ENCODE measurements around the gene NGEF. TPM values are rescaled to one million over a fixed set of nuclear protein-coding genes. Genes with fewer than 3 reads are reported as not detected.
A peak's percentile ranks its signal among the peaks of the same experiment; 100 is the strongest.

The NGEF gene
- total RNA-seq, 2 donors from 2014 or later, result not detected

DNA sequence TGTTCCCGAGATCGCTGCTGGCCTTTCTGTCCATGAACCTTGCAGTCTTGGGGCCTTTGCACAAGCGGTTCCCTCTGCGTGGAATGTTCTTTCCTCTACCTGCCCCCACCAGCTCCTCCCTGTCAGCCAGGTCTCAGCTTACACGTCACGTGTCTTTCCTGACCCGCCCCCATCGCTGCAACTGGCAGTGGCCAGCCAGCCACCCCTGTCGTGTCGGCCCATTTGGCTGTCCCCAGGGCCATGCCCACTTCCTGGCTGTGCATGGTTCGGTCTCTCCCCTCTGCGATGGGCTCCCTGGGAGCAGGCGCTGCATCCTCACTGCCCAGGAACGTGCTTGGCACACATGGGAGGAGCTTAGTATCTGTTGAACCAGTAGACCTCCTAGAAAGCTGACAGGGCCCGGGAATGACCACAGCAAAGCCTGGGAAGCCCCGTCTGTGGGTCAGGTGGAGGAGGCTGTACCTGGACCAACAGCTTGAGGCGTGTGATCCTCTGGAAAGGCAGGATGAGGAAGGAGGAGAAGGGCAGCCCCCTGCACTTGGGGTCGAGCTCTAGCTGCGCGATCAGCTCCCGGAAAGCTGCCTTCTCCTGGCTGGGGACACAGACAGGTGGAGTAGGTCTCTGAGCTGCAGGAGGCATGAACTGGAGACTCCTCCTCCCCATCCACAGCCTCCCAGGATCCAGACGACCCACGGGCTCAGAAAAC, 122.0 kb downstream of the NGEF start:
- peak; percentile 35 for DNase-seq (ENCODE audit: low spot score)
- Mint-ChIP-seq H3K36me3 (no peaks in the 10 kb centered on the region), H3K27ac (no peak overlapping the region), H3K27me3 (peaks cover 8 to 15% of the 10 kb centered on the region in 2 donors), H3K4me1 (ENCODE audit: low read depth in 2 of 2) (peaks cover 0 to 5% of the 10 kb centered on the region in 2 donors), H3K4me3 (no peak overlapping the region), H3K9me3 (no peaks in the 10 kb centered on the region)
- no peak for ATAC-seq

DNA sequence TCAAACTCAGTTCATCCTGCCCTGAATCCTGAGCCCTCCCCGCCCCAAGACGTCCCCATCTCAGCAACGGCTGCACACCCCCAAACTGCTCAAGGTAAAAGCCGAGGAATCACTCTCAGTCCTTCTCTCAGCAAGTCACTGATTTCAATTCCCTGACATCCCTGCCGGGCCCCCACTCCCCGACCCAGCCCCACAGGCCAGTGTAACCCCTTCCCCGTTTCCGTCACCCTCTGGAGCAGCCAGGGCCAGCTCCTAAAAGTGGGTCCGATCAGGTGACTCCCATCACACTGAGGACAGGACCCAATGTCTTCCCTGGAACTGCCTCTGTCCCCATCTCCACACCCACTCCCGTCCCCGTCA, 122.5 kb downstream of the NGEF start:
- Mint-ChIP-seq H3K4me1 (ENCODE audit: low read depth in 2 of 2) (peaks cover 0 to 5% of the 10 kb centered on the region in 2 donors), H3K27ac (no peak overlapping the region), H3K27me3 (peaks cover 8 to 16% of the 10 kb centered on the region in 2 donors), H3K4me3 (no peak overlapping the region), H3K36me3 (no peaks in the 10 kb centered on the region), H3K9me3 (no peaks in the 10 kb centered on the region)
- ATAC-seq, result no peak
- peak; percentile 51 for DNase-seq (ENCODE audit: low spot score)

DNA sequence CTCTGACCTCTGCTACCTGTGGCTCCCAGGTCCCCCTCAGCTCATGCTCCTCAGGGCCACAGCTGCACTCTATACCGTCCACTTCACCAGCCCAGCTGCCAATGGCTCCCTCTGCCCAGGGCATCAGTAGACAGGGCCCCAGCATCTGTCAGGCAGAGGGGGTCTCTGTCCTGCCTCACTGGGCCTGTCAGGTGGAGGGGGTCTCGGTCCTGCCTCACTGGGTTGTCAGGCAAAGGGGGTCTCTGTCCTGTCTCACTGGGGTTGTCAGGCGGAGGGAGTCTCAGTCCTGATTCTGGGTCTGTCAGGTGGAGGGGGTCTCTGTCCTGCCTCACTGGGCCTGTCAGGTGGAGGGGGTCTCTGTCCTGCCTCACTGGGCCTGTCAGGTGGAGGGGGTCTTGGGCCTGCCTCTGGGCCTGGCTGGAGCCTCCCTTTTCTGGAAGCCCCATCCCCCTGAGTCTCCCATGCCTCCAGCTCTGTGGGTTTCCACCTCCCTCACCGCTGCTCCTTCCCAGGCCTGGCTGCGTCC, 123.1 kb downstream of the NGEF start:
- Mint-ChIP-seq H3K9me3 (no peaks in the 10 kb centered on the region), H3K4me3 (no peak overlapping the region), H3K36me3 (no peaks in the 10 kb centered on the region), H3K27ac (no peak overlapping the region), H3K27me3 (peaks cover 8 to 16% of the 10 kb centered on the region in 2 donors), H3K4me1 (ENCODE audit: low read depth in 2 of 2) (peaks cover 0 to 5% of the 10 kb centered on the region in 2 donors)
- ATAC-seq (no peak), DNase-seq (ENCODE audit: low spot score) (peak; percentile 52)

DNA sequence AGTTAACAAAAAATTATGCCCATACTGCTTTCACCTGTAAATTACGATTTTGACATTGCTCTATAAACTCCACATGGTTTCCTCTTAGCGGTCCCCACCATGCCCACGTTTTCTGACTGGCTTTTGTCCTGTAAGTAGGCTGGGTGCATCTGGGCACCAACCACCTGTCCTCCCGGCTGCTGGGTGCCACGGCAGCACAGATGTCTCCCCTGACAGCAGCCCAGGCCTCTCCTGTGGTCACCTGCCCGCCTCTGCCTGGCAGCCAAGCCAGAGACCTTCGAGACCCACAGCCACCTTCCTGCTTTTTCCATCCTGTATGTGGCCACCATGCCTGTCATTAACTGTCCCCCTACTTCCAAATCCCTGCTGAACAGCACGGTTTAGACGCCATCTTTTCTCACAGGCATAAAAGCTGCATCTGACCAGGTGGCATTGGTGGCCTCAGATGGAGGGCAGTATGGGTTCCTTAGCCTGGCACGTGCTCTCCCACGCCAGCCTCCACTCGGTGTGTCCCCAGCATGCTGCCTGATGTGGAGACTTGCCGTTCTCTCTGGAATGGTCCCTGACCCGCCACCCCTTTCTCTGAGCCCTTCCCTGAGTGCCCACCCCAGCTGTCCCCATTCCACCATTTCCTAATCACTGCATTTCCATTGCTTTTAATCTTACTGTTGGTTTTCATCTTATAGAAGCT, 124.1 kb downstream of the NGEF start:
- peaks cover 8 to 16% of the 10 kb centered on the region in 2 donors for H3K27me3 Mint-ChIP-seq
- H3K4me3 Mint-ChIP-seq, result no peak overlapping the region
- no peaks in the 10 kb centered on the region for H3K9me3 Mint-ChIP-seq
- H3K4me1 Mint-ChIP-seq (ENCODE audit: low read depth in 2 of 2), result peaks cover 0 to 5% of the 10 kb centered on the region in 2 donors
- no peak overlapping the region for H3K27ac Mint-ChIP-seq
- ATAC-seq, result no peak
- no peaks in the 10 kb centered on the region for H3K36me3 Mint-ChIP-seq
- DNase-seq (ENCODE audit: low spot score), result peak; percentile 35

DNA sequence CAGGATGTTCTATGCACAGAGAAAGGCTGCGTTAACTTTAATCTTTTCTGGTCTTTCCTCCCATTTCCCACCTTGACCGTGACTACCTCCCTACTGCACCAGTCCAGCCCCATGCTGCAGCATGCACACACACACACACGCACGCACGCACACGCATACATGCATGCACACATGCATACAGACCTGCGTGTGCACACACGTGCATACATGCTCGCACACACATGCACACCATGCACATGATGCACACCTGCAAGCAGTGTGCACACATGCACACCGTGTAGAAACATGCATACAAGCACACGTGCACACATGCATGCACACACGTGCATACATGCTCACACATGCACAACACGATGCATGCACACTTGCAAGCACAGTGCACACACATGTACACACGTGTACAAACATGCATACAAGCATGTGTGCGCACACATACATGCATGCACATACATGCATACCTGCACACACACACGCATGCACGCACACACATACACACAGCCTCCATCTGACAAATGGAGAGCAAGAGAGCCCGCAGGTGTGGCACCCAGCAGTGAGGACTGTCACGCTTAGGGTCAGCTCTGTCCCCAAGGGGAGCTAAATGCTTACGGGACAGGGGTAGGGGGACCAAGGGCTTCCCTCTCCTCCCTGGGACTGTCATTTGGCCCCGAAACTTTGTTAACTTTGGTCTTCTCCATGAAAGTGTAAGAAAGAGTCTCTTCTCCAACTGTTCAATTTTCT, 124.8 kb downstream of the NGEF start:
- DNase-seq (ENCODE audit: low spot score), result peak; percentile 6
- peaks cover 8 to 16% of the 10 kb centered on the region in 2 donors for H3K27me3 Mint-ChIP-seq
- no peak for ATAC-seq
- peaks cover 0 to 5% of the 10 kb centered on the region in 2 donors for H3K4me1 Mint-ChIP-seq (ENCODE audit: low read depth in 2 of 2)
- no peak overlapping the region for H3K4me3 Mint-ChIP-seq
- no peaks in the 10 kb centered on the region for H3K9me3 Mint-ChIP-seq
- H3K27ac Mint-ChIP-seq, result no peak overlapping the region
- no peaks in the 10 kb centered on the region for H3K36me3 Mint-ChIP-seq

DNA sequence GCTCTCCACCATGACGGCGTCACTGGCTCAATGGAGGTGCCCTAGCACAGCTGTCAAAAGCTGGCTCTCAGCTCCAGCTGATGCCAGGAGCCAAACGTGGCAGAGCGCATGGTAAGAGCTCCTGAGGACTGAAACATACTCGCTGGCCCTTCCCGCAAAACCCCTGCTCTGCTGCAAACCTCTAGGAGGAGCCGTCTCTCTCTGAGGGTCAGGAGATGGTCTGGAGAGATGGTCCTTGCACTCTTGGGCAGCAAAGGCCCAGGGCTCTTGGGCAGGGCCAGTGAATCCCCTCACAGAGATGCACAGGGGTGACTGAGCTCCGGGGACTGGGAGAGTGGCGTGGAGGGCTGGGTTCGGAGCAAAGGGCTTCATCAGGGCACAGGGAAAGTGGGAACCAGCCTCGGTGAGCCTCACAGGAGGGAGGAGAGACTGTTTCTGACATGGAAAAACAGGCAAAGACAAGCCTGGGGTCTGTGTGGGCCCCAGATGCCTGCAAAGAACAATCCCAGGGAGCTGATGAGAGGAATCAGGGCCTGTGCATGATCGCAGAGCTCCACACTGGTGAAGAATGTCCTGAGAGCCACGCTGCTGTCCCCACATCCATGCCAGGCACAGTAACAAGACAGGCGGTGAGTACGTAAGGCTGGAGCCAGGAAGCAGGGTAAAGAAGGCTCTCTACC, 125.7 kb downstream of the NGEF start:
- Mint-ChIP-seq H3K27me3 (peaks cover 7 to 13% of the 10 kb centered on the region in 2 donors), H3K4me3 (no peak overlapping the region), H3K9me3 (no peaks in the 10 kb centered on the region), H3K36me3 (no peaks in the 10 kb centered on the region), H3K27ac (no peak overlapping the region), H3K4me1 (ENCODE audit: low read depth in 2 of 2) (peaks cover 0 to 5% of the 10 kb centered on the region in 2 donors)
- DNase-seq (ENCODE audit: low spot score) (peak; percentile 40), ATAC-seq (no peak)

DNA sequence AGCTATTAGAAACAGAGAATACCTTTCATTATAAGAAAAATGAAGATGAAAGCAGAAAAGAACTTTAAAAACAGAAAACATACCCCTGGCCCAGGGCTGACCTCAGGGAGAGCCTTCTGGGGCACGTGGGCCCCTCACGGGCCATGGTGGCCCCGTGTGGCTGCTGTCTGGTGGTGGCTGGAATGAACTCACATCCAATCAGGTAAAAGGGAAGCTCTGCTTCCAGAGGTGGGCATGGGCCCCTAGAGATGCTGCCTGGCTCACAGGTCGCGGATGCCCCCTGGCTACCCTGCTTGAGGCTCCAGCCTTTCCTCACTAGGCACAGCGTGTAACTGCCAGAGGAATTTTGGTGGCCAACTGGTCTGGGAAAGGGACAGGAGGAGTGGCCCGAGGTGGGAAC, 126.4 kb downstream of the NGEF start:
- H3K27me3 Mint-ChIP-seq, result peaks cover under 1 to 10% of the 10 kb centered on the region in 2 donors
- H3K36me3 Mint-ChIP-seq, result no peaks in the 10 kb centered on the region
- H3K4me3 Mint-ChIP-seq, result no peak overlapping the region
- H3K9me3 Mint-ChIP-seq, result no peaks in the 10 kb centered on the region
- H3K4me1 Mint-ChIP-seq (ENCODE audit: low read depth in 2 of 2), result peaks cover 0 to 5% of the 10 kb centered on the region in 2 donors
- ATAC-seq, result no peak
- peak; percentile 8 for DNase-seq (ENCODE audit: low spot score)
- no peak overlapping the region for H3K27ac Mint-ChIP-seq

DNA sequence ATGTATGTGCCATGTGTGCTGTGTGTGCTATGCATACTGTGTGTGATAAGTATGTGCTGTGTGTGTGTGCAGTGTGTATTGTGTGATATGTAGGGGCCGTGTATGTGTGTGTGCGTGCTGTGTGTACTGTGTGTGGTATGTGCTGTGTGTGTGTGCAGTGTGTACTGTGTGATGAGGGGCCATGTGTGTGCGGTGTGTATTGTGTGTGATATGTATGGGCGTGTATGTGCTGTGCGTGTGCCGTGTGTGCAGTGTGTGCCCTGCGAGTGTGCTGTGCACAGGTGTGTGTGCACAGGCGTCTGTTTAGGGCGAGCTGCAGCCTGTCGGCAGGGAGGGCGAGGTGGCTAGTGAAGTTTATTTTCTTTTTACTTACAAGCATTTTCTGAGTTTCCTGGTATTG, 126.9 kb downstream of the NGEF start:
- peak; percentile 20 for DNase-seq (ENCODE audit: low spot score)
- Mint-ChIP-seq H3K4me3 (no peak overlapping the region), H3K9me3 (no peaks in the 10 kb centered on the region), H3K27me3 (peaks cover 0 to 9% of the 10 kb centered on the region in 2 donors), H3K4me1 (ENCODE audit: low read depth in 2 of 2) (peaks cover 0 to 5% of the 10 kb centered on the region in 2 donors), H3K36me3 (no peaks in the 10 kb centered on the region), H3K27ac (no peak overlapping the region)
- peak in 1 of 2 donors; percentile 15 for ATAC-seq

DNA sequence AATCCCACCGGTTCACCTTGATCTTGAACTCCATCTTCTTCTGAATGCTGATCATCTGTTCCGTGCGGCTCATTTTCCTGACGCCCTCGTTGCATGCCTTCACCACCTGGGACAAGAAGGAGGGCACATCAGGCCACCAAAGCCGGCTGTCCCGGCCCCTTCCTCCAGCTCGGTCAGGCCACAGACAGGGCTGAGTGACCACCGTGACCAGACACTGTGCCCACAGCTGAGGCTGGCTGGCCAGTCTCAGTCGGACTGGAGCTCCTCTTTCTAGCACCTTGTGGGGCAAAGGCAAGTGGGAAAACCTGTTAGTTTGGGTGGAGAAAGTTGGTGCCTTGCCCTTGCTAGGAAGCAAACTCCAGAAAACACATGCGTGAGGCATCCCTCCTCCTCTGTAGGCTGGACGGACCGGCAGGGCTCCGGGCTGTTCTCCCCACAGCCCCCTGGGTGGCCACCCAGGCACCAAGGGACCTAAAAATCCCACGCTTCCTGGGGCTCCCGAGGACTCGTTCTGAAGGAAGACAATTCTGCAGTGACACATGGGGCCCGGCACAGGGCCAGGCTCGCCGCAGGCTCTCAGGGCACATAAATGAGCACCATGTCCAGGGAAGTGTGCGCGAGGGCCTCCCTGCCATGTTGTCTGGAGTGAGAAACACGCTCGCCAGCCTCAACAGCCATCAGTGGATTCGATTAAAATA, 127.6 kb downstream of the NGEF start:
- H3K4me3 Mint-ChIP-seq, result no peak overlapping the region
- H3K27me3 Mint-ChIP-seq, result peaks cover 0 to 4% of the 10 kb centered on the region in 2 donors
- no peak for ATAC-seq

DNA sequence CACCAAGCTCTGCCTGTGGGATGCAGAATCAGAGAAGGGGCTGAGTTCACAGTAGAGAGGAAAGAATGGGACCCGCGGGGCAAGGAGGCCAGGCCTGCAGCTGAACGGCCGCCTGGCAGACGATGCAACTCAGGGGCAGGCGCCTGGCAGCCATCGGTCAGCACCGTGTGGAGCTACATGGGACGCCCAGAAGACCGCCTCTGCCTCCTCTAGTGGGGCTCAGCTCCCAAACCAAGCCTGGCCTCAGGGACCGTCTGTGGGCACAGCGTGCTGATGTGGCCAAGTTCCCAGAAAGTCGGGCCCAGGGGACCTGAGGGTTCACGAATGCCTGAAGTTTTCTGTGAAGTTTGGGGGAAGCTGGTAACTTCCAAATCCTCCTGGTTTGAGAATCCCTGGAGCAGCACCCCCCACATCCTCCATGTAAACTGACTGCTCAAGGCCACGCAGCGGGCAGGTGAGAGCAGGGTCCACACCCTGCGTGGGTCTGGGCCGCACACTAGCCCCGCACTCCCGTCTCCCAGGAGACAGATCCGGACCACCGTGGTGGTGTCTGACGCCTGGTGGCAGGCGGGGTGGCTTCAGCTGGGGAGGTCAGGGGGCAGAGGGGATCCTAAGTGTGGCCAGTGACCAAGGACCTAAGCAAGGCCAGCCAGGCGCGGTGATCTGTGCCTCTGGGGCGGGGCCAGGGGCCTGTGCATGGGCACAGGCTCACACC, 128.3 kb downstream of the NGEF start:
- ATAC-seq, result no peak
- no peaks in the 10 kb centered on the region for H3K9me3 Mint-ChIP-seq
- DNase-seq (ENCODE audit: low spot score), result peak; percentile 34
- no peaks in the 10 kb centered on the region for H3K4me1 Mint-ChIP-seq (ENCODE audit: low read depth in 2 of 2)
- H3K27ac Mint-ChIP-seq, result no peak overlapping the region
- H3K27me3 Mint-ChIP-seq, result peaks cover 0 to 2% of the 10 kb centered on the region in 2 donors
- no peak overlapping the region for H3K4me3 Mint-ChIP-seq
- no peaks in the 10 kb centered on the region for H3K36me3 Mint-ChIP-seq

More for the DNA sequence above, 127.6 kb downstream of the NGEF start:
- Mint-ChIP-seq H3K36me3 (no peaks in the 10 kb centered on the region), H3K27ac (no peak overlapping the region), H3K4me1 (ENCODE audit: low read depth in 2 of 2) (no peaks in the 10 kb centered on the region), H3K9me3 (no peaks in the 10 kb centered on the region)
- DNase-seq (ENCODE audit: low spot score), result peak; percentile 26

DNA sequence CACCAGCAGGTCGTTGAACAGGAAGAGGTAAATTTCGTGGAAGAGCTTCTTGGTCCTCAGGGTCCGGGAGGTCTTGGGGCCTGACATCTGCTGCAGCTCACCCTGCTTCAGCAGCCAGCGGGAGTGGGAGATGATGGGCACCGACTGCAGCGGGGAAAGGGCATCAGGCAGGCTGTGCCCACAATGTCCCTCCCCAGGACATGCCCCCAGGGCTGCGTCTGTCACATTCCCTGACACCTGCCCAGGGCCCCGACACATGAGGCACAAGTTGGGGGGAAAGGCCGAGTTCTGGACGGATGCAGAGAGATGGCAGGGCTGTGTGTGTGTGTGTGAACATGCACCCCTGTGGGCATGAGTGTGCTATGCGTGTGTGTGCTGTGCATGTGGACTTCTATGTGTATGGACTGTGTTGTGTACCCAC, 129.0 kb downstream of the NGEF start:
- Mint-ChIP-seq H3K4me3 (no peak overlapping the region), H3K9me3 (no peaks in the 10 kb centered on the region), H3K27me3 (peaks cover 0 to 2% of the 10 kb centered on the region in 2 donors), H3K36me3 (no peaks in the 10 kb centered on the region), H3K4me1 (ENCODE audit: low read depth in 2 of 2) (no peaks in the 10 kb centered on the region), H3K27ac (no peak overlapping the region)
- DNase-seq (ENCODE audit: low spot score) (peak; percentile 31), ATAC-seq (no peak)

DNA sequence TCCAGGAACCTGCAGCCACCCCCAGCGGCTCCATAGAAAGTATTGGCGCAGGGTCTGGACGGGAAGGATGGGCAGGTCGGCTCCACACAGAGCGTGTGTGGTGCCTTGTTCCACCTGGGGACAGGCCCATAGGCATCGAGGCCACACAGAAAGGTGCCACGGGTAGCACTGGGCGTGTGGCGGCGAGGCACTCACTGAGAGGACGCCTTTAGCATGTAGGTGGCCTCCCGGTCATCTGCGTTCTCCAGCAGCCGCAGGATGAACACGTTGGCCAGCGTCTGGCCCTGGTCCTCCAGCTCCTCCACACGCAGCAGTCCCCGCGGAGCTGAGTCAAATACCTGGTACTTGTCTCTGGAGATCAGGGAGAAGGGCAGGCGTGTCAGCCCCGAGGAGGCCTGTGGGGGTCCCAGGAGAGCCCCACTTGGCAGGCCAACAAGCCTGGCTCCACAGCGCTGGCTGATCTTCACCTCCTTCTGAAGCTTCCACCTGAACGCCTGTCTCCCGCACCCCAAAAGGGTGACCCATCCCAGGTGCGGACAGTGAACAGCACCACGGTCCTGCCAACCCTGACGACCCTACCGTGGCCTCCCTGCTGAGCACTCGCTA, 129.8 kb downstream of the NGEF start:
- no peaks in the 10 kb centered on the region for H3K36me3 Mint-ChIP-seq
- no peak overlapping the region for H3K4me3 Mint-ChIP-seq
- DNase-seq (ENCODE audit: low spot score) (peak; percentile 60), ATAC-seq (no peak)
- no peak overlapping the region for H3K27ac Mint-ChIP-seq
- peaks cover 0 to 2% of the 10 kb centered on the region in 2 donors for H3K27me3 Mint-ChIP-seq
- no peaks in the 10 kb centered on the region for H3K9me3 Mint-ChIP-seq
- no peaks in the 10 kb centered on the region for H3K4me1 Mint-ChIP-seq (ENCODE audit: low read depth in 2 of 2)

Measured in natural killer cell treated with Interleukin-12 subunit alpha and Interleukin-12 subunit beta and Interleukin-15 and Interleukin-18, amount 100 ng/mL, for 72 hours (primary cell).